ENCODE measurements around the gene AEBP2. TPM values are rescaled to one million over a fixed set of nuclear protein-coding genes. Genes with fewer than 3 reads are reported as not detected.
"Not testable (repeated sequence)": the region's sequence is repeated elsewhere in the genome, so short reads cannot be mapped to it uniquely, and the experiment has no call there.

Gene AEBP2
- total and polyA plus RNA-seq, 2 experiments from 2014 or later, result 10.4 to 16.6 TPM

DNA sequence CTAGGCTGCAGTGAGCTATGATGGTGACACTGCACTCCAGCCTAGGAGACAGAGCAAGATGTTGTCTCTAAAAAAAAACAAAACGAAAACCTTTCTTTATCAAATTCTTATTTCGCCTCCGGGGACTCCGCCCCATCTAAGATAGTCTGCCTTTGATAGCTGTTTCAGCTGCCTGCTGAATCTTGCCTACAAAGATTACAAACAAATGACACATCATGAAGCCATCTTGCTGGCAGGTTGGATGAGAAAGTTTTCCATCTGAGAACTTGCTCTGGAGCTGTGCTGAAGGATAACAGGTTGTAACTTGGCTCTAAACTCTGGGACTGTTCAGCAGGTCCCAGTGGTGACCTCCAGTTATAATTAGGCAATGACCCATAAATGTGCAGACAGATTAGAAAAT, 41.8 kb upstream of the AEBP2 start:
- H2AFZ ChIP-seq, result no peak overlapping the region
- H3K36me3 ChIP-seq (ENCODE audit: low read depth), result no peaks in the 10 kb centered on the region
- no peaks in the 10 kb centered on the region for H4K20me1 ChIP-seq (ENCODE audit: insufficient read depth)
- H3K9ac ChIP-seq, result no peak overlapping the region
- no peaks in the 10 kb centered on the region for H3K27me3 ChIP-seq (replicated peaks; ENCODE audit: insufficient read depth)
- in situ Hi-C loops (cut with MboI), result no loop called here
- peak; percentile 11 for DNase-seq
- H3K9me3 ChIP-seq (ENCODE audit: low read depth), result no peaks in the 10 kb centered on the region
- H3K27ac ChIP-seq, result no peak overlapping the region
- H3K79me2 ChIP-seq (ENCODE audit: insufficient read depth), result no peaks in the 10 kb centered on the region
- no peak overlapping the region for H3K4me2 ChIP-seq (ENCODE audit: unreplicated experiment)
- H3K4me1 ChIP-seq (ENCODE audit: insufficient read depth), result no peaks in the 10 kb centered on the region
- TF ChIP-seq EZH2phosphoT487 (IDR thresholded peaks at IDR 0.05; ENCODE audit: insufficient read depth, low read depth) (no peak), EZH2 (IDR thresholded peaks at IDR 0.05; ENCODE audit: insufficient read depth, poor library complexity, severe bottlenecking) (no peak)
- no peaks in the 10 kb centered on the region for H3F3A ChIP-seq (ENCODE audit: insufficient read depth)
- 75 to 80% methylated on average over 4 of the region's 4 CpGs for WGBS, 2 experiments (ENCODE audit: low coverage in 1 of 2, low lambda C conversion rate in 2 of 2, missing lambda C conversion rate in 2 of 2)
- H3K4me3 ChIP-seq, result no peak overlapping the region
- no peaks in the 10 kb centered on the region for H3K9me2 ChIP-seq (ENCODE audit: insufficient read depth)

DNA sequence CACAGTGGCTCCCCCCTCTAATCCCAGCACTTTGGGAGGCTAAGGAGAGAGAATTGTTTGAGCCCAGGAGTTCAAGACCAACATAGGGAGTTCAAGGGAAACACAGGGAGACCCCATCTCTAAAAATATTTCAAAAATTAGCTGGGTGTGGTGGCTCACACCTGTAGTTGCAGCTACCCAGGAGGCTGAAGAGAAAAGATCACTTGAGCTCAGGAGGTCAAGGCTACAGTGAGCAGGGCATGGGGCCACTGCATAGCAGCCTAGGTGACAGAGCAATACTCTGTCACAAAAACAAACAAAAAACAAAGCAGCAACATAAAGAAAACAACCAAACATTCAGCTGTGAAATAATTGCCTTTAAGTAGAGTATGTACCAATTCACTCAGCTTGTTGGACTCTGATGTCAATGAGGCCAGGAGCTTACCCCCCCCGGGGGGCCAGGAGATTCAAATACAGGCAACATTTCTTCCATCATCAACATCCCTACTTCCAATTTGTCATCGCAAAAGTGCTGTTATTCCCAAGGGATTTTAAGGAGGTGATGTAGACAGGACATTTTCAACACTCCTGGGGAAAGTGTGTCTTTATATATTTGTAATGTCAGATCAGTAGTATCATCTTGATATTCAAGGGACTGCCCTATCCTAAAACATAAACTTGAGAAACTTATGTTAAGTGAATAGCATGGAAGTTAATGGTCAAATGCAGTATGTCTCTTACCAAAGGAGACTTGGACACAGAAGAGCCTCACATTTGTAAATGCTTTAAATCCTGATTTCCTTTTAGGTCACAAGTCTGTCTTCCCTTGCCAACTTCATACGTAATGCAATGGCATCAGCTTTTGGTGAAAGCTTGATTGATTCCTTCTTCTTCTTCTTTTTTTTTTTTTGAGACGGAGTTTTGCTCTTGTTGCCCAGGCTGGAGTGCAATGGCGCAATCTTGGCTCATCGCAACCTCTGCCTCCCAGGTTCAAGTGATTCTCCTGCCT, 40.6 kb upstream of the AEBP2 start:
- Histone ChIP-seq H3K9ac (no peak overlapping the region), H3K4me2 (ENCODE audit: unreplicated experiment) (no peak overlapping the region), H3K27ac (no peak overlapping the region), H3K27me3 (replicated peaks; ENCODE audit: insufficient read depth) (no peaks in the 10 kb centered on the region), H3K9me3 (ENCODE audit: low read depth) (no peaks in the 10 kb centered on the region), H3K79me2 (ENCODE audit: insufficient read depth) (no peaks in the 10 kb centered on the region), H2AFZ (no peak overlapping the region), H3F3A (ENCODE audit: insufficient read depth) (no peaks in the 10 kb centered on the region), H4K20me1 (ENCODE audit: insufficient read depth) (no peaks in the 10 kb centered on the region), H3K36me3 (ENCODE audit: low read depth) (no peaks in the 10 kb centered on the region), H3K9me2 (ENCODE audit: insufficient read depth) (no peaks in the 10 kb centered on the region), H3K4me1 (ENCODE audit: insufficient read depth) (no peaks in the 10 kb centered on the region), H3K4me3 (no peak overlapping the region)
- TF ChIP-seq EZH2 (IDR thresholded peaks at IDR 0.05; ENCODE audit: insufficient read depth, poor library complexity, severe bottlenecking) (no peak), EZH2phosphoT487 (IDR thresholded peaks at IDR 0.05; ENCODE audit: insufficient read depth, low read depth) (no peak)
- WGBS, 2 experiments (ENCODE audit: low coverage in 1 of 2, low lambda C conversion rate in 2 of 2, missing lambda C conversion rate in 2 of 2), result 24 to 32% methylated on average over 5 to 6 of the region's 6 CpGs
- in situ Hi-C loops (cut with MboI), result no loop called here
- peak; percentile 28 for DNase-seq

DNA sequence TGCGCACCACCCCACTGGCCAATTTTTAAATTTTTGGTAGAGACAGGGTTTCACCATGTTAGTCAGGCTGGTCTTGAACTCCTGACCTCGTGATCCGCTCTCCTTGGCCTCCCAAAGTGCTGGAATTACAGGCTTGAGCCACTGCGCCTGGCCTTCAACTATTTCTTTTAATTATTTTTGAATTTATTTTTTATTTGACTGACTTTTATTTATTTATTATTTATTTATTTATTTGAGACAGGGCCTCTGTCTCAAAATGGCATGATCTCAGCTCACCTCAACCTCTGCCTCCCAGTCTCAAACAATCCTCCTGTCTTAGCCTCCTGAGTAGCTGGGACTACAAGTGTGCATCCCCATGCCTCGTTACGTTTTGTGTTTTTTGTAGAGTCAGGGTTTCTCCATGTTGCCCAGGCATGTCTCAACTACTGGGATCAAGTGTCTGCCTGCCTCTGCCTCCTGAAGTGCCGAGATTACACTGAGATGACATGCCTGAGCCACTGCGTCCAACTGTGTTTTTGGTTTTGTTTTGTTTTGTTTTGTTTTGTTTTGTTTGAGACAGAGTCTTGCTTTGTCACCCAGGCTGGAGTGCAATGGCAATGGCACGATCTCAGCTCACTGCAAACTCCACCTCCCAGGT, 38.5 kb upstream of the AEBP2 start:
- H3K9me3 ChIP-seq (ENCODE audit: low read depth); H3K9me2 ChIP-seq (ENCODE audit: insufficient read depth); H3K36me3 ChIP-seq (ENCODE audit: low read depth); H3K9ac ChIP-seq; DNase-seq; H3K27me3 ChIP-seq (replicated peaks; ENCODE audit: insufficient read depth); H3K4me2 ChIP-seq (ENCODE audit: unreplicated experiment); H3F3A ChIP-seq (ENCODE audit: insufficient read depth); H3K79me2 ChIP-seq (ENCODE audit: insufficient read depth); H3K27ac ChIP-seq; H3K4me1 ChIP-seq (ENCODE audit: insufficient read depth); H2AFZ ChIP-seq; H3K4me3 ChIP-seq; H4K20me1 ChIP-seq (ENCODE audit: insufficient read depth); in situ Hi-C loops (cut with MboI): not testable (repeated sequence)
- 80 to 82% methylated on average over 9 of the region's 9 CpGs for WGBS, 2 experiments (ENCODE audit: low coverage in 1 of 2, low lambda C conversion rate in 2 of 2, missing lambda C conversion rate in 2 of 2)

DNA sequence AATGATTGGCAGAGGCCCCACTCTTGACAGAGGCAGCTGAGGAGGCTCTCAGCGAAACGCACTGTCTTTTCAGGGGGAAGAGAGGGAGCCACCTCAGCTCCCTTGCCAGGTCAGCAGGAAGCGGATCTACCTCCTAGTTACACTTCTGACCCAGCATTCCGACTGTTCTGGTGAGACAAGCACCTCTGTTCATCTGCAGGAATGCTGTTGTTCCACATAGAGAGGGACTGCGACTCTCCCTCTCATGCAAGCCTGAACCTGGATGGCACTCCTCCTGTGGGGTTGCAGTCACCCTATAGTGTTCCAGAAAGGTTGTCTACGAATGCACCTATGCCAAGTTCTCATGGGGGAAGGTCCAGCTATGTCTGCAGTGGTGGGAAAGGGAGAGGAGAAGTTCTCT, 37.1 kb upstream of the AEBP2 start:
- DNase-seq, result no peak
- no peaks in the 10 kb centered on the region for H3K36me3 ChIP-seq (ENCODE audit: low read depth)
- no peak overlapping the region for H2AFZ ChIP-seq
- no peaks in the 10 kb centered on the region for H3K27me3 ChIP-seq (replicated peaks; ENCODE audit: insufficient read depth)
- no peak overlapping the region for H3K4me3 ChIP-seq
- in situ Hi-C loops (cut with MboI), result no loop called here
- TF ChIP-seq EZH2phosphoT487 (IDR thresholded peaks at IDR 0.05; ENCODE audit: insufficient read depth, low read depth) (no peak), EZH2 (IDR thresholded peaks at IDR 0.05; ENCODE audit: insufficient read depth, poor library complexity, severe bottlenecking) (no peak)
- no peaks in the 10 kb centered on the region for H4K20me1 ChIP-seq (ENCODE audit: insufficient read depth)
- no peaks in the 10 kb centered on the region for H3K9me2 ChIP-seq (ENCODE audit: insufficient read depth)
- H3K27ac ChIP-seq, result no peak overlapping the region
- H3F3A ChIP-seq (ENCODE audit: insufficient read depth), result no peaks in the 10 kb centered on the region
- H3K4me1 ChIP-seq (ENCODE audit: insufficient read depth), result no peaks in the 10 kb centered on the region
- H3K9ac ChIP-seq, result no peak overlapping the region
- 65 to 68% methylated on average over 6 of the region's 6 CpGs for WGBS, 2 experiments (ENCODE audit: low coverage in 1 of 2, low lambda C conversion rate in 2 of 2, missing lambda C conversion rate in 2 of 2)
- H3K79me2 ChIP-seq (ENCODE audit: insufficient read depth), result no peaks in the 10 kb centered on the region
- no peak overlapping the region for H3K4me2 ChIP-seq (ENCODE audit: unreplicated experiment)
- no peaks in the 10 kb centered on the region for H3K9me3 ChIP-seq (ENCODE audit: low read depth)
